A549 (cell line): ENCODE data around the gene NKAIN2. TPM values are rescaled to one million over a fixed set of nuclear protein-coding genes. Genes with fewer than 3 reads are reported as not detected.

Experiments used
- ATAC-seq, 2 experiments: fragments of 200-7000 bp in 1 of 2; fragments of >200 bp in 1 of 2; cut with Nextera tagmentation in 1 of 2; cut with Tn5 transposase in 1 of 2; 3 replicates each; pipeline versions ENCODE4 v1.8.0 to v1.9.1; 2018 to 2020; ENCODE audit warnings: mild to moderate bottlenecking in 1 of 2, moderate library complexity in 1 of 2
- CTCF ChIA-PET: fragments of 300-600 bp; sonication (Branson Sonifier 250); formaldehyde crosslinking; extraction: SDS; loops from one replicate; lab custom pipeline; 2021; ENCODE audit warnings: antibody characterized with exemption, inconsistent platforms; lab: Yijun Ruan, JAX
- POLR2A ChIA-PET: fragments of 350-600 bp; formaldehyde crosslinking; extraction: SDS; loops from one replicate; lab custom pipeline; 2021; ENCODE audit warnings: antibody characterized with exemption, inconsistent platforms; lab: Yijun Ruan, JAX
- DNase-seq, 2 experiments: peaks; one replicate each; pipeline versions ENCODE4 v3.0.0 to v3.0.0-alpha.2; 2011 to 2016; ENCODE audit warnings: low read depth in 1 of 2, low spot score in 1 of 2
- FAIRE-seq: peaks from 2 replicates; lab custom pipeline; 2011; peaks lifted over from hg19 to GRCh38; lab: Jason Lieb, UNC
- H3K27ac ChIP-seq, 2 experiments: fragments of >200 bp; sonication (Bioruptor Twin); formaldehyde crosslinking; 3 replicates each; pipeline ENCODE4 v1.5.1; 2016 to 2017
- H3K4me1 ChIP-seq: fragments of >200 bp; sonication (Bioruptor Twin); formaldehyde crosslinking; 3 replicates; pipeline ENCODE4 v1.6.1; 2016
- H3K4me2 ChIP-seq: fragments of >200 bp; sonication (Bioruptor Twin); formaldehyde crosslinking; 3 replicates; pipeline ENCODE4 v1.6.1; 2016
- H3K4me3 ChIP-seq: fragments of >200 bp; sonication (Bioruptor Twin); formaldehyde crosslinking; 3 replicates; pipeline ENCODE4 v1.5.1; 2016
- H3K9me3 ChIP-seq: fragments of >200 bp; sonication (Bioruptor Twin); formaldehyde crosslinking; 3 replicates; pipeline ENCODE4 v1.6.1; 2016
- CHD2 ChIP-seq: fragments of 150-350 bp; IDR thresholded peaks from 2 replicates; pipeline ENCODE4 v1.6.1; 2014; ENCODE audit warnings: low read length; ENCODE audit not compliant: partially characterized antibody
- CHD4 ChIP-seq: fragments of 200-600 bp; sonication (generic); IDR thresholded peaks from 2 replicates; pipeline ENCODE4 v1.6.1; 2016; ENCODE audit warnings: antibody characterized with exemption, mild to moderate bottlenecking, borderline replicate concordance
- EHF ChIP-seq: fragments of 250-450 bp; sonication (Bioruptor Pico); IDR thresholded peaks from 2 replicates; pipeline ENCODE4 v1.5.0; 2020; ENCODE audit warnings: mild to moderate bottlenecking
- EP300 ChIP-seq, 2 experiments: fragments of >200 bp; sonication (Bioruptor Twin); formaldehyde crosslinking; IDR thresholded peaks; 2 replicates in 1 of 2; 3 replicates in 1 of 2; pipeline ENCODE4 v1.6.1; 2016 to 2017
- FOSB ChIP-seq: fragments of 250-450 bp; sonication (Bioruptor Pico); IDR thresholded peaks from 2 replicates; pipeline ENCODE4 v1.5.0; 2020; ENCODE audit warnings: mild to moderate bottlenecking, moderate library complexity
- FOSL2 ChIP-seq, 2 experiments: fragments of 450-650 bp in 1 of 2; fragments of >200 bp in 1 of 2; sonication (Bioruptor Twin) in 1 of 2; formaldehyde crosslinking; IDR thresholded peaks; 2 replicates each; pipeline versions ENCODE4 v1.5.0 to v1.6.1; 2016 to 2020; ENCODE audit warnings: mild to moderate bottlenecking in 1 of 2, moderate library complexity in 1 of 2
- GATA3 ChIP-seq: IDR thresholded peaks from 2 replicates; pipeline ENCODE4 v1.6.1; 2012; ENCODE audit warnings: borderline replicate concordance
- HEYL ChIP-seq: fragments of 250-450 bp; sonication (Bioruptor Pico); IDR thresholded peaks from 2 replicates; pipeline ENCODE4 v1.8.0; 2021; ENCODE audit warnings: mild to moderate bottlenecking, moderate library complexity
- HOXA7 ChIP-seq: fragments of 250-450 bp; sonication (Bioruptor Pico); IDR thresholded peaks from 2 replicates; pipeline ENCODE4 v1.5.0; 2020; ENCODE audit warnings: mild to moderate bottlenecking, moderate library complexity
- KDM5A ChIP-seq: fragments of 200-600 bp; sonication (generic); IDR thresholded peaks from 2 replicates; pipeline ENCODE4 v1.6.1; 2016; ENCODE audit warnings: antibody characterized with exemption, mild to moderate bottlenecking
- MAFK ChIP-seq: fragments of 450-650 bp; IDR thresholded peaks from 2 replicates; pipeline ENCODE4 v1.6.1; 2014; ENCODE audit not compliant: partially characterized antibody
- MAX ChIP-seq: IDR thresholded peaks from 2 replicates; pipeline ENCODE4 v1.6.1; 2012
- NPAS2 ChIP-seq: fragments of 250-450 bp; sonication (Bioruptor Pico); IDR thresholded peaks from 2 replicates; pipeline ENCODE4 v1.8.0; 2022; ENCODE audit warnings: mild to moderate bottlenecking, moderate library complexity, borderline replicate concordance
- NR3C1 ChIP-seq: fragments of >200 bp; sonication (Bioruptor Twin); formaldehyde crosslinking; IDR thresholded peaks from 3 replicates; pipeline ENCODE4 v1.6.1; 2017
- RCOR1 ChIP-seq: fragments of 150-350 bp; IDR thresholded peaks from 2 replicates; pipeline ENCODE4 v1.6.1; 2014; ENCODE audit warnings: antibody characterized with exemption, low read length, low read depth
- RFX5 ChIP-seq: fragments of 450-650 bp; IDR thresholded peaks from 2 replicates; pipeline ENCODE4 v1.7.1; 2014; ENCODE audit warnings: antibody characterized with exemption, mild to moderate bottlenecking, moderate library complexity
- RNF2 ChIP-seq: fragments of 200-600 bp; sonication (generic); IDR thresholded peaks from 2 replicates; pipeline ENCODE4 v1.6.1; 2016; ENCODE audit warnings: low read depth, mild to moderate bottlenecking, antibody characterized with exemption, moderate library complexity, borderline replicate concordance
- SREBF2 ChIP-seq: fragments of 450-650 bp; IDR thresholded peaks from 2 replicates; pipeline ENCODE4 v1.6.1; 2014; ENCODE audit warnings: mild to moderate bottlenecking, moderate library complexity
- ZC3H11A ChIP-seq: fragments of 450-650 bp; IDR thresholded peaks from 2 replicates; pipeline ENCODE4 v1.6.1; 2014; ENCODE audit warnings: antibody characterized with exemption, mild to moderate bottlenecking
- ZFP36 ChIP-seq: fragments of 450-650 bp; IDR thresholded peaks from 2 replicates; pipeline ENCODE4 v1.6.1; 2014; ENCODE audit warnings: borderline replicate concordance; ENCODE audit not compliant: partially characterized antibody
- WGBS: methylation state at CpG from one replicate; pipeline ENCODE4 v1.1.6; 2017; ENCODE audit errors: missing lambda C conversion rate; 5-methylcytosine and 5-hydroxymethylcytosine counted together
- polyA plus RNA-seq, 4 experiments: library from polyadenylated mRNA; depleted of rRNA in 3 of 4; stranded (reverse); fragments of >200 nt; fragmentation: RNase III in 1 of 4; extraction: RNeasy Plus Mini Kit Qiagen cat#74134 plus additional on column Dnase treatment in 1 of 4; gene quantifications; 2 replicates in 3 of 4; 3 replicates in 1 of 4; pipeline ENCODE4 v1.2.3, GENCODE V29; 2011 to 2017
- TF ChIP-seq, protein P1 (sequence below): fragments of >200 bp; sonication (Bioruptor Twin); formaldehyde crosslinking; IDR thresholded peaks from 3 replicates; pipeline ENCODE4 v1.6.1; 2016
- TF ChIP-seq, protein P2 (sequence below): fragments of 250-450 bp; sonication (Bioruptor Pico); IDR thresholded peaks from 2 replicates; pipeline ENCODE4 v1.5.0; 2020; ENCODE audit warnings: low read depth, mild to moderate bottlenecking, moderate library complexity
- TF ChIP-seq, protein P3 (sequence below): fragments of 450-650 bp; IDR thresholded peaks from 2 replicates; pipeline ENCODE4 v1.6.1; 2014; ENCODE audit warnings: antibody characterized with exemption
- TF ChIP-seq, protein P4 (sequence below): fragments of 200-600 bp; sonication (generic); IDR thresholded peaks from 2 replicates; pipeline ENCODE4 v1.6.1; 2016; ENCODE audit warnings: antibody characterized with exemption, mild to moderate bottlenecking, moderate library complexity

NKAIN2 gene
- polyA plus RNA-seq, 2 of the 4 experiments (the other 2 are of a cell fraction) = not detected

- Histone ChIP-seq H3K27ac (no peak overlapping the region), H3K9me3 (no peaks in the 10 kb centered on the region), H3K4me1 (no peaks in the 10 kb centered on the region), H3K4me3 (no peak overlapping the region), H3K4me2 (no peak overlapping the region)
- CTCF ChIA-PET = no interaction called here
- TF ChIP-seq CHD4 = no peak
- TF ChIP-seq ZFP36 = no peak
- no peak for TF ChIP-seq CHD2
- no peak for TF ChIP-seq SREBF2
- TF ChIP-seq EP300 (IDR thresholded peaks at IDR 0.05) = no peak
- no peak for TF ChIP-seq HOXA7 (CRISPR knock-in tag)
- TF ChIP-seq, protein P1, sequence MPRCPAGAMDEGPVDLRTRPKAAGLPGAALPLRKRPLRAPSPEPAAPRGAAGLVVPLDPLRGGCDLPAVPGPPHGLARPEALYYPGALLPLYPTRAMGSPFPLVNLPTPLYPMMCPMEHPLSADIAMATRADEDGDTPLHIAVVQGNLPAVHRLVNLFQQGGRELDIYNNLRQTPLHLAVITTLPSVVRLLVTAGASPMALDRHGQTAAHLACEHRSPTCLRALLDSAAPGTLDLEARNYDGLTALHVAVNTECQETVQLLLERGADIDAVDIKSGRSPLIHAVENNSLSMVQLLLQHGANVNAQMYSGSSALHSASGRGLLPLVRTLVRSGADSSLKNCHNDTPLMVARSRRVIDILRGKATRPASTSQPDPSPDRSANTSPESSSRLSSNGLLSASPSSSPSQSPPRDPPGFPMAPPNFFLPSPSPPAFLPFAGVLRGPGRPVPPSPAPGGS = no peak
- no peak for TF ChIP-seq GATA3
- no peak for TF ChIP-seq RFX5
- no peak for TF ChIP-seq RCOR1
- no peak for TF ChIP-seq NR3C1
- TF ChIP-seq, protein P2, sequence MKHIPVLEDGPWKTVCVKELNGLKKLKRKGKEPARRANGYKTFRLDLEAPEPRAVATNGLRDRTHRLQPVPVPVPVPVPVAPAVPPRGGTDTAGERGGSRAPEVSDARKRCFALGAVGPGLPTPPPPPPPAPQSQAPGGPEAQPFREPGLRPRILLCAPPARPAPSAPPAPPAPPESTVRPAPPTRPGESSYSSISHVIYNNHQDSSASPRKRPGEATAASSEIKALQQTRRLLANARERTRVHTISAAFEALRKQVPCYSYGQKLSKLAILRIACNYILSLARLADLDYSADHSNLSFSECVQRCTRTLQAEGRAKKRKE (CRISPR knock-in tag) = no peak
- TF ChIP-seq, protein P3, sequence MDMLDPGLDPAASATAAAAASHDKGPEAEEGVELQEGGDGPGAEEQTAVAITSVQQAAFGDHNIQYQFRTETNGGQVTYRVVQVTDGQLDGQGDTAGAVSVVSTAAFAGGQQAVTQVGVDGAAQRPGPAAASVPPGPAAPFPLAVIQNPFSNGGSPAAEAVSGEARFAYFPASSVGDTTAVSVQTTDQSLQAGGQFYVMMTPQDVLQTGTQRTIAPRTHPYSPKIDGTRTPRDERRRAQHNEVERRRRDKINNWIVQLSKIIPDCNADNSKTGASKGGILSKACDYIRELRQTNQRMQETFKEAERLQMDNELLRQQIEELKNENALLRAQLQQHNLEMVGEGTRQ = no peak
- TF ChIP-seq EHF (CRISPR knock-in tag) = no peak
- TF ChIP-seq NPAS2 (CRISPR knock-in tag) = no peak
- TF ChIP-seq, protein P4, sequence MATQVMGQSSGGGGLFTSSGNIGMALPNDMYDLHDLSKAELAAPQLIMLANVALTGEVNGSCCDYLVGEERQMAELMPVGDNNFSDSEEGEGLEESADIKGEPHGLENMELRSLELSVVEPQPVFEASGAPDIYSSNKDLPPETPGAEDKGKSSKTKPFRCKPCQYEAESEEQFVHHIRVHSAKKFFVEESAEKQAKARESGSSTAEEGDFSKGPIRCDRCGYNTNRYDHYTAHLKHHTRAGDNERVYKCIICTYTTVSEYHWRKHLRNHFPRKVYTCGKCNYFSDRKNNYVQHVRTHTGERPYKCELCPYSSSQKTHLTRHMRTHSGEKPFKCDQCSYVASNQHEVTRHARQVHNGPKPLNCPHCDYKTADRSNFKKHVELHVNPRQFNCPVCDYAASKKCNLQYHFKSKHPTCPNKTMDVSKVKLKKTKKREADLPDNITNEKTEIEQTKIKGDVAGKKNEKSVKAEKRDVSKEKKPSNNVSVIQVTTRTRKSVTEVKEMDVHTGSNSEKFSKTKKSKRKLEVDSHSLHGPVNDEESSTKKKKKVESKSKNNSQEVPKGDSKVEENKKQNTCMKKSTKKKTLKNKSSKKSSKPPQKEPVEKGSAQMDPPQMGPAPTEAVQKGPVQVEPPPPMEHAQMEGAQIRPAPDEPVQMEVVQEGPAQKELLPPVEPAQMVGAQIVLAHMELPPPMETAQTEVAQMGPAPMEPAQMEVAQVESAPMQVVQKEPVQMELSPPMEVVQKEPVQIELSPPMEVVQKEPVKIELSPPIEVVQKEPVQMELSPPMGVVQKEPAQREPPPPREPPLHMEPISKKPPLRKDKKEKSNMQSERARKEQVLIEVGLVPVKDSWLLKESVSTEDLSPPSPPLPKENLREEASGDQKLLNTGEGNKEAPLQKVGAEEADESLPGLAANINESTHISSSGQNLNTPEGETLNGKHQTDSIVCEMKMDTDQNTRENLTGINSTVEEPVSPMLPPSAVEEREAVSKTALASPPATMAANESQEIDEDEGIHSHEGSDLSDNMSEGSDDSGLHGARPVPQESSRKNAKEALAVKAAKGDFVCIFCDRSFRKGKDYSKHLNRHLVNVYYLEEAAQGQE = no peak
- FAIRE-seq = no peak
- no peak for ATAC-seq
- WGBS = 16% methylated on average over 2 of the region's 2 CpGs
- no peak for DNase-seq
- POLR2A ChIA-PET = no interaction called here
These were observed 943.7 kb downstream of the NKAIN2 start for GRCh38 chr6:124747349-124747748.

DNA sequence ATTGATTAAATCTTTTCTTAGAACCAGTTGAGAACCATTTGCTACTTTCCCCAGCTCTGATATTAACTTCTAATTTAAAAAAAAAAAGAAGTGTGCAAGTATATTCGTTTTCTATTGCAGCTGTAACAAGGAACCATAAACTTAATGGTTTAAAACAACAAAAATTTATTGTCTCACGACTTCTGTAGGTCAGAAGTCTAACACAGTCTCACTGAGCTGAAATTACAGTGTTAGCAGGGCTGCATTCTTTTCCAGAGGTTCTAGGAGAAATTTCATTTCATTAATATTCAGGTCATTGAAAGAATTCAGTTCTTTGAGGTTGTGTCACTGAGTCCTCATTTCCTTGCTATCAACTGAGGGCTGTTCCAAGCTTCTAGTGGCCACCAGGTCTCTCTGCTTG lies 945.1 kb downstream of the NKAIN2 start:
- H3K27ac ChIP-seq = no peak overlapping the region
- TF ChIP-seq MAFK = no peak
- TF ChIP-seq, all 56 proteins: peak for 0
- no peaks in the 10 kb centered on the region for H3K9me3 ChIP-seq
- POLR2A ChIA-PET = no interaction called here
- no peaks in the 10 kb centered on the region for H3K4me1 ChIP-seq
- CTCF ChIA-PET = no interaction called here
- ATAC-seq (no peak), DNase-seq (no peak), FAIRE-seq (no peak)
- H3K4me3 ChIP-seq = no peak overlapping the region
- H3K4me2 ChIP-seq = no peak overlapping the region
- 3% methylated on average over 2 of the region's 2 CpGs for WGBS

- Histone ChIP-seq H3K4me3 (no peak overlapping the region), H3K4me1 (no peaks in the 10 kb centered on the region)
- no peak for DNase-seq
- no peak for ATAC-seq
- CTCF ChIA-PET = no interaction called here
- POLR2A ChIA-PET = no interaction called here
- TF ChIP-seq CHD4 (no peak), KDM5A (no peak), HEYL (CRISPR knock-in tag) (no peak), FOSB (no peak), RFX5 (no peak), ZC3H11A (no peak), RNF2 (no peak), MAX (no peak), FOSL2 (IDR thresholded peaks at IDR 0.05) (no peak), FOSL2 (CRISPR knock-in tag; IDR thresholded peaks at IDR 0.05) (no peak)
- TF ChIP-seq, protein P4 = no peak
- TF ChIP-seq, all 56 proteins: peak for 0
- WGBS = 76% methylated on average over 1 of the region's 1 CpG
- Histone ChIP-seq H3K9me3 (no peaks in the 10 kb centered on the region), H3K4me2 (no peak overlapping the region), H3K27ac (no peak overlapping the region)
- FAIRE-seq = no peak
These were observed 949.3 kb downstream of the NKAIN2 start for GRCh38 chr6:124753001-124753400.
